NCI-H2171 treated with DMSO at 0.1 percent for 48 hours (cell line): ENCODE results near the gene OR6K6.

Source experiments
- DNase-seq: peaks from one replicate; lab custom pipeline; 2025; lab: John Stamatoyannopoulos, UW

Gene OR6K6

GRCh38 chr1:158801396-158801795 lies 46.9 kb downstream of the OR6K6 start:
- no peak for DNase-seq

GRCh38 chr1:158803678-158804077 lies 49.2 kb downstream of the OR6K6 start:
- no peak for DNase-seq
